ENCODE measurements around the gene FIGNL1.
"Not testable (repeated sequence)": the region's sequence is repeated elsewhere in the genome, so short reads cannot be mapped to it uniquely, and the experiment has no call there.

Gene FIGNL1

GRCh38 chr7:50466815-50467585, 16.9 kb upstream of the FIGNL1 start:
- TF ChIP-seq L3MBTL2 (conservative IDR thresholded peaks at IDR 0.05) (no peak), HDGF (IDR thresholded peaks at IDR 0.05; ENCODE audit: borderline replicate concordance) (no peak), PKNOX1 (IDR thresholded peaks at IDR 0.05) (no peak), BHLHE40 (IDR thresholded peaks at IDR 0.05; ENCODE audit: borderline replicate concordance) (no peak), ZNF384 (IDR thresholded peaks at IDR 0.05) (no peak), SUZ12 (IDR thresholded peaks at IDR 0.05) (no peak), FOXA1 (IDR thresholded peaks at IDR 0.05) (no peak)
- ChIA-PET CTCF (interaction anchor here (0.5 to 1.5 kb wide), 6 partner anchors 13 to 696 kb away, joined by 3 to 4 read pairs (median 3); no protein-coding TSS in a partner anchor), POLR2A (interaction anchor here (1.5 kb wide), 1 partner anchor 17 kb away, joined by 3 read pairs; the partner anchor contains the start of gene FIGNL1)
- no peak for DNase-seq (ENCODE audit: extremely low spot score)

GRCh38 chr7:50463035-50463434, 12.9 kb upstream of the FIGNL1 start:
- ChIA-PET POLR2A (no interaction called here), CTCF (no interaction called here)
- TF ChIP-seq LEF1 (IDR thresholded peaks at IDR 0.05; ENCODE audit: borderline replicate concordance): no peak
- no peak for TF ChIP-seq ARNT (IDR thresholded peaks at IDR 0.05)
- no peak for TF ChIP-seq HDGF (IDR thresholded peaks at IDR 0.05; ENCODE audit: borderline replicate concordance)
- no peak for TF ChIP-seq ELF4 (IDR thresholded peaks at IDR 0.05)
- no peak for TF ChIP-seq NFRKB (IDR thresholded peaks at IDR 0.05)
- TF ChIP-seq CTBP1 (IDR thresholded peaks at IDR 0.05; ENCODE audit: borderline replicate concordance): no peak
- no peak for TF ChIP-seq BHLHE40 (IDR thresholded peaks at IDR 0.05; ENCODE audit: borderline replicate concordance)
- no peak for TF ChIP-seq FOXK2 (IDR thresholded peaks at IDR 0.05)
- no peak for TF ChIP-seq TARDBP (IDR thresholded peaks at IDR 0.05)
- no peak for DNase-seq (ENCODE audit: extremely low spot score)

GRCh38 chr7:50462361-50462760, 12.2 kb upstream of the FIGNL1 start:
- CTCF ChIA-PET: no interaction called here
- POLR2A ChIA-PET: no interaction called here
- DNase-seq (ENCODE audit: extremely low spot score): no peak
- TF ChIP-seq HDGF (IDR thresholded peaks at IDR 0.05; ENCODE audit: borderline replicate concordance) (no peak), SP1 (IDR thresholded peaks at IDR 0.05) (no peak), FOXA1 (IDR thresholded peaks at IDR 0.05) (no peak), LEF1 (IDR thresholded peaks at IDR 0.05; ENCODE audit: borderline replicate concordance) (no peak), L3MBTL2 (conservative IDR thresholded peaks at IDR 0.05) (no peak), FOXK2 (IDR thresholded peaks at IDR 0.05) (no peak), FOXM1 (IDR thresholded peaks at IDR 0.05; ENCODE audit: borderline replicate concordance) (no peak), CTBP1 (IDR thresholded peaks at IDR 0.05; ENCODE audit: borderline replicate concordance) (no peak), PKNOX1 (IDR thresholded peaks at IDR 0.05) (no peak), NFRKB (IDR thresholded peaks at IDR 0.05) (no peak), ARNT (IDR thresholded peaks at IDR 0.05) (no peak), TARDBP (IDR thresholded peaks at IDR 0.05) (no peak)

GRCh38 chr7:50461695-50462094, 11.5 kb upstream of the FIGNL1 start:
- ChIA-PET POLR2A (no interaction called here), CTCF (no interaction called here)
- DNase-seq (ENCODE audit: extremely low spot score): no peak

GRCh38 chr7:50459183-50459582, 9.0 kb upstream of the FIGNL1 start:
- DNase-seq (ENCODE audit: extremely low spot score); CTCF ChIA-PET; POLR2A ChIA-PET: not testable (repeated sequence)

More at GRCh38 chr7:50461695-50462094, 11.5 kb upstream of the FIGNL1 start:
- TF ChIP-seq SP1 (IDR thresholded peaks at IDR 0.05) (no peak), ARNT (IDR thresholded peaks at IDR 0.05) (no peak), ELF4 (IDR thresholded peaks at IDR 0.05) (no peak), LEF1 (IDR thresholded peaks at IDR 0.05; ENCODE audit: borderline replicate concordance) (no peak), FOXK2 (IDR thresholded peaks at IDR 0.05) (no peak), ZNF384 (IDR thresholded peaks at IDR 0.05) (no peak), PKNOX1 (IDR thresholded peaks at IDR 0.05) (no peak), BHLHE40 (IDR thresholded peaks at IDR 0.05; ENCODE audit: borderline replicate concordance) (no peak), SUZ12 (IDR thresholded peaks at IDR 0.05) (no peak), L3MBTL2 (conservative IDR thresholded peaks at IDR 0.05) (no peak)

GRCh38 chr7:50458651-50459050, 8.5 kb upstream of the FIGNL1 start:
- DNase-seq (ENCODE audit: extremely low spot score); CTCF ChIA-PET: not testable (repeated sequence)

GRCh38 chr7:50456371-50457123, 6.4 kb upstream of the FIGNL1 start:
- no peak for DNase-seq (ENCODE audit: extremely low spot score)
- ChIA-PET POLR2A (no interaction called here), CTCF (no interaction called here)
- no peak for TF ChIP-seq LEF1 (IDR thresholded peaks at IDR 0.05; ENCODE audit: borderline replicate concordance)
- no peak for TF ChIP-seq ELF4 (IDR thresholded peaks at IDR 0.05)
- TF ChIP-seq TARDBP (IDR thresholded peaks at IDR 0.05): no peak
- no peak for TF ChIP-seq SP1 (IDR thresholded peaks at IDR 0.05)
- no peak for TF ChIP-seq ZNF384 (IDR thresholded peaks at IDR 0.05)
- no peak for TF ChIP-seq FOXK2 (IDR thresholded peaks at IDR 0.05)

More at GRCh38 chr7:50458651-50459050, 8.5 kb upstream of the FIGNL1 start:
- POLR2A ChIA-PET: not testable (repeated sequence)
